ENCODE data around the gene VN1R5. TPM values are rescaled to one million over a fixed set of nuclear protein-coding genes. Genes with fewer than 3 reads are reported as not detected.

The VN1R5 gene
- total RNA-seq, 1 experiment from 2014 or later: not detected

- Histone ChIP-seq H3K18ac (ENCODE audit: insufficient read length, low read depth, low read length) (no peak overlapping the region), H3K27ac (ENCODE audit: insufficient read length, low read depth, low read length) (no peak overlapping the region), H2AFZ (ENCODE audit: low read length) (no peak overlapping the region), H4K5ac (ENCODE audit: insufficient read length, low read depth, low read length) (no peak overlapping the region), H2BK15ac (ENCODE audit: low read depth, low read length) (no peak overlapping the region), H3K4me2 (ENCODE audit: insufficient read depth, insufficient read length, low read length) (no peak overlapping the region), H4K8ac (replicated peaks; ENCODE audit: insufficient read length, low read depth, low read length) (no peak overlapping the region), H2BK120ac (ENCODE audit: low read depth, low read length, poor library complexity, severe bottlenecking) (no peak overlapping the region), H3K79me1 (ENCODE audit: insufficient read depth, low read depth, low read length, poor library complexity, severe bottlenecking) (no peaks in the 10 kb centered on the region), H2BK12ac (ENCODE audit: insufficient read length, low read depth, low read length) (no peak overlapping the region), H3K23me2 (ENCODE audit: insufficient read length, low read depth, low read length, poor library complexity, severe bottlenecking) (no peaks in the 10 kb centered on the region), H3K14ac (ENCODE audit: insufficient read depth, low read length) (no peak overlapping the region), H3K9me3 (ENCODE audit: control insufficient read depth, low read depth, low read length) (no peaks in the 10 kb centered on the region), H2AK5ac (ENCODE audit: insufficient read length, low read length) (no peak overlapping the region), H4K91ac (ENCODE audit: insufficient read length, low read depth, low read length) (no peak overlapping the region), H3K79me2 (ENCODE audit: insufficient read depth, low read length) (no peaks in the 10 kb centered on the region), H3K27me3 (ENCODE audit: insufficient read depth, low read length) (no peaks in the 10 kb centered on the region), H3K23ac (ENCODE audit: insufficient read length, low read depth, low read length) (no peak overlapping the region), H2BK20ac (ENCODE audit: low read depth, low read length, poor library complexity, severe bottlenecking) (no peak overlapping the region), H2BK5ac (ENCODE audit: insufficient read length, low read length) (no peak overlapping the region), H3K9ac (ENCODE audit: extremely low read depth, insufficient read length, low read length) (no peak overlapping the region), H3K56ac (ENCODE audit: insufficient read length, low read depth, low read length) (no peak overlapping the region), H4K20me1 (ENCODE audit: control insufficient read depth, insufficient read depth, insufficient read length) (no peaks in the 10 kb centered on the region), H3K4me1 (ENCODE audit: insufficient read depth, low read length) (peaks cover 40% of the 10 kb centered on the region), H3K4ac (ENCODE audit: low read depth, low read length) (no peak overlapping the region), H3T11ph (ENCODE audit: low read length) (no peak overlapping the region)
- no peak overlapping the region; a peak in 1 of 5 replicates for H3K4me3 Mint-ChIP-seq
- H3K27ac Mint-ChIP-seq: peak overlapping the region; percentile 41 to 88 (median 69); a peak in 4 of 7 replicates
- DNase-seq: no peak
- H3K36me3 Mint-ChIP-seq (ENCODE audit: insufficient read depth in 1 of 3, low read depth in 3 of 3): peaks cover 38 to 55% (median 48%) of the 10 kb centered on the region in 3 experiments
- no peaks in the 10 kb centered on the region; the same call in 1 of the 2 replicates for H3K27me3 Mint-ChIP-seq (ENCODE audit: low read depth)
- TF ChIP-seq, protein P1, sequence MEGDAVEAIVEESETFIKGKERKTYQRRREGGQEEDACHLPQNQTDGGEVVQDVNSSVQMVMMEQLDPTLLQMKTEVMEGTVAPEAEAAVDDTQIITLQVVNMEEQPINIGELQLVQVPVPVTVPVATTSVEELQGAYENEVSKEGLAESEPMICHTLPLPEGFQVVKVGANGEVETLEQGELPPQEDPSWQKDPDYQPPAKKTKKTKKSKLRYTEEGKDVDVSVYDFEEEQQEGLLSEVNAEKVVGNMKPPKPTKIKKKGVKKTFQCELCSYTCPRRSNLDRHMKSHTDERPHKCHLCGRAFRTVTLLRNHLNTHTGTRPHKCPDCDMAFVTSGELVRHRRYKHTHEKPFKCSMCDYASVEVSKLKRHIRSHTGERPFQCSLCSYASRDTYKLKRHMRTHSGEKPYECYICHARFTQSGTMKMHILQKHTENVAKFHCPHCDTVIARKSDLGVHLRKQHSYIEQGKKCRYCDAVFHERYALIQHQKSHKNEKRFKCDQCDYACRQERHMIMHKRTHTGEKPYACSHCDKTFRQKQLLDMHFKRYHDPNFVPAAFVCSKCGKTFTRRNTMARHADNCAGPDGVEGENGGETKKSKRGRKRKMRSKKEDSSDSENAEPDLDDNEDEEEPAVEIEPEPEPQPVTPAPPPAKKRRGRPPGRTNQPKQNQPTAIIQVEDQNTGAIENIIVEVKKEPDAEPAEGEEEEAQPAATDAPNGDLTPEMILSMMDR (conservative IDR thresholded peaks at IDR 0.05): no peak
- WGBS (ENCODE audit: extremely low coverage, insufficient read length, low lambda C conversion rate): no CpG with 5 or more reads among the region's 6 CpGs
- no peaks in the 10 kb centered on the region; a peak in 1 of 5 replicates for H3K9me3 Mint-ChIP-seq
- H3K4me1 Mint-ChIP-seq: peaks cover 65 to 66% of the 10 kb centered on the region in 2 experiments
Observed at GRCh38 chr1:247298124-247298481, 42.2 kb downstream of the VN1R5 start.
